HEK293T (cell line): ENCODE data around the gene SPAG6.

Experiments
- CTCF ChIA-PET: fragments of 350-600 bp; formaldehyde crosslinking; extraction: SDS; loops from one replicate; lab custom pipeline; 2021; ENCODE audit warnings: antibody characterized with exemption, inconsistent platforms; lab: Yijun Ruan, JAX
- POLR2A ChIA-PET: fragments of 350-600 bp; formaldehyde crosslinking; extraction: SDS; loops from one replicate; lab custom pipeline; 2020; ENCODE audit warnings: antibody characterized with exemption, inconsistent platforms; lab: Yijun Ruan, JAX
- DNase-seq: peaks from one replicate; pipeline ENCODE4 v3.0.0; 2012; ENCODE audit warnings: mixed read lengths; ENCODE audit errors: extremely low spot score
- ARNT ChIP-seq: fragments of 450-650 bp; IDR thresholded peaks from 2 replicates; pipeline ENCODE4 v1.6.1; 2017; ENCODE audit warnings: mild to moderate bottlenecking
- BHLHE40 ChIP-seq: fragments of 450-650 bp; IDR thresholded peaks from 2 replicates; pipeline ENCODE4 v1.6.1; 2016; ENCODE audit warnings: mild to moderate bottlenecking, moderate library complexity, borderline replicate concordance
- CTBP1 ChIP-seq: fragments of 450-650 bp; IDR thresholded peaks from 2 replicates; pipeline ENCODE4 v1.6.1; 2016; ENCODE audit warnings: borderline replicate concordance
- ELF4 ChIP-seq: fragments of 450-650 bp; IDR thresholded peaks from 2 replicates; pipeline ENCODE4 v1.6.1; 2017; ENCODE audit warnings: antibody characterized with exemption
- FOXA1 ChIP-seq: fragments of 450-650 bp; IDR thresholded peaks from 2 replicates; pipeline ENCODE4 v1.6.1; 2016; ENCODE audit warnings: mild to moderate bottlenecking
- FOXK2 ChIP-seq: fragments of 450-650 bp; IDR thresholded peaks from 2 replicates; pipeline ENCODE4 v1.6.1; 2016; ENCODE audit warnings: mild to moderate bottlenecking
- FOXM1 ChIP-seq: fragments of 450-650 bp; IDR thresholded peaks from 2 replicates; pipeline ENCODE4 v1.6.1; 2017; ENCODE audit warnings: mild to moderate bottlenecking, borderline replicate concordance
- HDGF ChIP-seq: fragments of 450-650 bp; IDR thresholded peaks from 2 replicates; pipeline ENCODE4 v1.6.1; 2017; ENCODE audit warnings: antibody characterized with exemption, borderline replicate concordance
- L3MBTL2 ChIP-seq: fragments of 450-650 bp; conservative IDR thresholded peaks from 2 replicates; pipeline ENCODE4 v1.6.1; 2016; ENCODE audit warnings: mild to moderate bottlenecking
- LEF1 ChIP-seq: fragments of 450-650 bp; IDR thresholded peaks from 2 replicates; pipeline ENCODE4 v1.6.1; 2017; ENCODE audit warnings: mild to moderate bottlenecking, borderline replicate concordance
- NFRKB ChIP-seq: fragments of 450-650 bp; IDR thresholded peaks from 2 replicates; pipeline ENCODE4 v1.6.1; 2016; ENCODE audit warnings: mild to moderate bottlenecking, moderate library complexity
- SP1 ChIP-seq: fragments of 450-650 bp; IDR thresholded peaks from 2 replicates; pipeline ENCODE4 v1.6.1; 2017
- SUZ12 ChIP-seq: fragments of 450-650 bp; IDR thresholded peaks from 2 replicates; pipeline ENCODE4 v1.6.1; 2016; ENCODE audit warnings: mild to moderate bottlenecking
- TARDBP ChIP-seq: fragments of 450-650 bp; IDR thresholded peaks from 2 replicates; pipeline ENCODE4 v1.6.1; 2016
- ZNF384 ChIP-seq: fragments of 450-650 bp; IDR thresholded peaks from 2 replicates; pipeline ENCODE4 v1.6.1; 2016
- TF ChIP-seq, protein P1 (sequence below): fragments of 450-650 bp; IDR thresholded peaks from 2 replicates; pipeline ENCODE4 v1.6.1; 2016

SPAG6 gene

DNA sequence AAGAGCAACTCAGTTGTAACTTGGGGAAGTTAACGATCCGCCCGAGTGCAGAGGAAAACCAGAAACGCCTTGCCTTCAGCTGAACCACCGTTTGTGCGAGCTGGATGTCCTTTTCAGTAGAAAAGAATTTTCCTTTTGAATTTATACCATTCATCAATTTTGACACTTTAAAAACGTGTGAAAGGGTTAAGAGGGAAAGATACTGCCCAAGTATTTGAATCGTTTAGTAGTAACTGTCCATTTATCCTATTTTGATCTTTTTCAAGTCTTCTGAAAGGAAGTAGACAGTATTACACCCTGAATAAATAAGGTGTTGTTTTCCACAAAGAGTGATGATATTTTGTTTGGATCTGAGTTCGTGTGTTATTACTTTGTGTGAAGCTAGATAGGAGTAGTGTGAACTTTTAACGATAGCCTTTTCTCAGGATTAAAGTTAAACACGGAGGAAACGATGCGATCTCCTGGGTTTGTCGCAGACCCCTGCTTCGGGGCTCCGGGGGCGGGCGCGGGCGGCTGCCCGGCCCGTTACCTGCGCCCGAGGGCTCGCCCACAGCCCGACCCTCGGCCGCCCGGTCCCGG is 25.2 kb upstream of the SPAG6 start:
- TF ChIP-seq L3MBTL2 = no peak
- TF ChIP-seq, protein P1, sequence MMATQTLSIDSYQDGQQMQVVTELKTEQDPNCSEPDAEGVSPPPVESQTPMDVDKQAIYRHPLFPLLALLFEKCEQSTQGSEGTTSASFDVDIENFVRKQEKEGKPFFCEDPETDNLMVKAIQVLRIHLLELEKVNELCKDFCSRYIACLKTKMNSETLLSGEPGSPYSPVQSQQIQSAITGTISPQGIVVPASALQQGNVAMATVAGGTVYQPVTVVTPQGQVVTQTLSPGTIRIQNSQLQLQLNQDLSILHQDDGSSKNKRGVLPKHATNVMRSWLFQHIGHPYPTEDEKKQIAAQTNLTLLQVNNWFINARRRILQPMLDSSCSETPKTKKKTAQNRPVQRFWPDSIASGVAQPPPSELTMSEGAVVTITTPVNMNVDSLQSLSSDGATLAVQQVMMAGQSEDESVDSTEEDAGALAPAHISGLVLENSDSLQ = peak; percentile 55
- POLR2A ChIA-PET = interaction anchor here (0.9 to 1.8 kb wide), 2 partner anchors 114 to 117 kb away, joined by 3 to 7 read pairs; no protein-coding TSS in a partner anchor
- CTCF ChIA-PET = no interaction called here
- DNase-seq = no peak

DNA sequence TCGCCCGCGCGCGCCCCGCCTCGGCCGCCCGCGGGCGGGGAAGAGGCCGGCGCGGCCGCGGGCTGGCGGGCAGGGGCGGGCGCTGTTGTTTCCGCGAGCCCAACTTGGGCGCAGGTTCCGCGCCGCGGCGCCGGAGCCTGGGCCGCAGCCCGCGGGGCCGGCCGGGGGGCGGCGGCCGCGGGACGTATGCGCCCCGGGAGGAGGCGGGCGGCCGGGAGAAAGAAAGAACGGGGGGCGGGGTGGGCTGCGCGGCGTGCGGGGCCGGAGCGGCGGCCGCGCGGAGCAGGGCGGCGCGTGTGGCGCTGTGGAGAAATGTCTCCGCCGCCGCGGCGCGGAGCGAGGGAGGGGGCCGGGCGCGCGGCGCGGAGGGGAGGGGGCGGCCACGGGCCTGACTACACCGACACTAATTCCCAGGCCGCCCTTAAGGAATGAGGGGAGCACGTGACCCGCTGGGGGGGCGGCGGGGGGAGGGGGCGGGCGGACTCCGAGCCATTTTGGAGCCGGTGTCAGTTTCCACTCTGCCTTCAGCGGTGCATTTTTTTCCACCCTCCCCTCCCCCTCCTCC is 24.6 kb upstream of the SPAG6 start, which contains the start of gene BMI1:
Gene BMI1 (plus strand): TSS at position 509 of the 565 bp plus-strand sequence. CDS start 5,351 bp downstream, outside the sequence.
- ChIA-PET CTCF (no interaction called here), POLR2A (interaction anchor here (0.6 to 1.6 kb wide), 6 partner anchors 11 to 317 kb away, joined by 3 to 4 read pairs (median 3); partner anchors contain the start of gene DNAJC1)

DNA sequence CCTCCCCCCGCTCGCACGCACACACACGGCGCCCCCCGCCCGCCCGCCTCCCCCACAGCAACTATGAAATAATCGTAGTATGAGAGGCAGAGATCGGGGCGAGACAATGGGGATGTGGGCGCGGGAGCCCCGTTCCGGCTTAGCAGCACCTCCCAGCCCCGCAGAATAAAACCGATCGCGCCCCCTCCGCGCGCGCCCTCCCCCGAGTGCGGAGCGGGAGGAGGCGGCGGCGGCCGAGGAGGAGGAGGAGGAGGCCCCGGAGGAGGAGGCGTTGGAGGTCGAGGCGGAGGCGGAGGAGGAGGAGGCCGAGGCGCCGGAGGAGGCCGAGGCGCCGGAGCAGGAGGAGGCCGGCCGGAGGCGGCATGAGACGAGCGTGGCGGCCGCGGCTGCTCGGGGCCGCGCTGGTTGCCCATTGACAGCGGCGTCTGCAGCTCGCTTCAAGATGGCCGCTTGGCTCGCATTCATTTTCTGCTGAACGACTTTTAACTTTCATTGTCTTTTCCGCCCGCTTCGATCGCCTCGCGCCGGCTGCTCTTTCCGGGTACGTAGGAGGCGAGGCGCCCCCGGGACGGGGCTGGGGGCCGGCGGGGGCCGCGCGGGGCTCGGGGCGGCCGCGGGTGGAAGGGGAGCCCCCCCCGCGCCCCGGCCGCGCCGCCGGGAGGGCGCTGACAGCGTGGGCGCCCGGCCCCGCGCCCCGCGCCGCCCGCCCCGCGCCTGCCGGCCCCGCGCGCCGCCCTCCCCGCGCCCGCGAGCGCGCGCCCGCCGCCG is 24.0 kb upstream of the SPAG6 start:
- ChIA-PET POLR2A (interaction anchor here (0.6 to 1.6 kb wide), 5 partner anchors 11 to 318 kb away, joined by 3 to 4 read pairs (median 3); partner anchors contain the start of gene DNAJC1), CTCF (no interaction called here)
- DNase-seq = peak; percentile 56
- TF ChIP-seq CTBP1 (0 out of 2 replicates have a peak, but pooled peaks have one; percentile 8), LEF1 (no peak)

More for the DNA sequence above, 24.6 kb upstream of the SPAG6 start, which contains the start of gene BMI1:
- peak; percentile 80 for DNase-seq
- TF ChIP-seq CTBP1 (no peak), NFRKB (no peak), ZNF384 (no peak), SP1 (no peak), FOXM1 (no peak), TARDBP (no peak), ARNT (no peak), FOXA1 (no peak), FOXK2 (no peak), SUZ12 (no peak), BHLHE40 (no peak), L3MBTL2 (no peak), LEF1 (no peak), HDGF (no peak), ELF4 (no peak)
- TF ChIP-seq, protein P1 = no peak

DNA sequence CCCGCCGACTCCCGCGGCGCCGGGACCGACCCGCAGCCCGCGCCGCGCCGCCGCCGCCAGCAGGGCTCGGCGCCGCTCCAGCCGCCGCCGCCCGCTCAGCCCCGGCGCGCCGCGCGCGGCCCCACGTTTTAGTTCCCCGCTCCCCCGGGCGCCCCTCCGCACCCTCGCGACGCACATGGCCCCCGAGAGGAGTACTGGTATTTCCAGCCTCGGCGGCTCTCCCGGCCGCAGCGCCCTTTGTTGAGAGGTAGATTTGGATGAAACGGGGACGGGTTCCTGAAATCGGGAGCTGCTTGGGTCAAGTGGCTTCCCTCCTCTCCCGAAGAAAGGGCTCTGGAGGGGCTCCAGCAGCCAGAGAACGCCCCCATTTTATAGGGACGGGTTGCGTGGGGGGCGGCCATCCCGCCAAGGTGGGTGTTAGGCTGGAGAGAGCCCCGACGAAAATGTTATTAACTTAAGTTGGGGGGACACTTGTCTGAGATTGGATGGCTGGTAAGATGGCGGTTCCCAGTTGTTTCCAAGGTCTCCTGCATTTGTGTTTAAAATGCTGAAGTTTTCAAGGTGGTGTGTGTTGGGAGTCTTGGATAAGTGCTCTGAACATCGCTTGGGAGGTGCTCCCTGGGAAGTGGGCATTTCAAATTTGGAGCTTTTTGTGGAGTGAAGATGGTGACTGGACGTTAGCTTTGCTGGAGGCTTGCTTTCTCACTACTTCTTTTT is 23.2 kb upstream of the SPAG6 start:
- no peak for TF ChIP-seq FOXM1
- peak; percentile 71 for TF ChIP-seq SUZ12
- POLR2A ChIA-PET = interaction anchor here (0.8 to 1.7 kb wide), 5 partner anchors 17 to 334 kb away, joined by 3 to 7 read pairs (median 4); no protein-coding TSS in a partner anchor
- peak; percentile 16 for DNase-seq
- CTCF ChIA-PET = no interaction called here

DNA sequence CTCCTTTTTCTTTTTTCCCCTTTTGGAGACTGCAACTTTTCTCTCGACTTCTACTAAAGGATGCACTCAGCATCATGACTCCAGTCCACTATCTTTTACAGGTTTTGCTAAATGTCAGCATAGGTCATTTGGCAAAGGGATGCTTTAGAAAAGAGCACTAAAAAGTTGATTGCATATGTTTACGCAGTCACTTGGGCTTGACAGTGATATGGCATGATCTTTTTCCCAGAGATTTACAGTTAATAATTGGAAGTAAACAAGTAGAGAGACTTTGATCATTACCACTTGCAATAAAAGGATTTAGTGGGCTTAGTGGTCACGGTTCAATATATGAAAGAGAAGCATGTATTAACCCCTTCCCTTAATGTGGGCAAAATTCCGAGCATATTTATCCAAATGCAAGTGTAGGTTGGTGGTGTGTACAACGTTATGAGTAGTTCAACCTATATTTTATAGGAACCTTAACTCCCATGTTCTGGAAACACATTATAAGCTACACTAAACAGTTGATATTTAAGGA is 22.6 kb upstream of the SPAG6 start:
- CTCF ChIA-PET = no interaction called here
- no peak for TF ChIP-seq LEF1
- no peak for TF ChIP-seq FOXA1
- peak; percentile 12; the same call in 1 of the 2 replicates for TF ChIP-seq CTBP1
- TF ChIP-seq HDGF = no peak
- no peak for TF ChIP-seq L3MBTL2
- no peak for TF ChIP-seq FOXM1
- no peak for TF ChIP-seq SP1
- TF ChIP-seq, protein P1 = peak; percentile 64
- no peak for DNase-seq

More for the DNA sequence above, 22.6 kb upstream of the SPAG6 start:
- POLR2A ChIA-PET = interaction anchor here (0.8 to 1.9 kb wide), 7 partner anchors 16 to 335 kb away, joined by 3 to 7 read pairs (median 4); no protein-coding TSS in a partner anchor
